Keratinocyte (primary cell): ENCODE data around the gene OR1D5.

Source experiments
- EZH2 ChIP-seq: IDR thresholded peaks from one replicate; pipeline ENCODE4 v1.6.1; 2012; ENCODE audit warnings: inconsistent platforms, mild to moderate bottlenecking, low read length, moderate library complexity
- TF ChIP-seq, protein P1 (sequence below), 3 experiments: IDR thresholded peaks in 1 of 3; conservative IDR thresholded peaks in 1 of 3; optimal IDR thresholded peaks in 1 of 3; 2 replicates in 2 of 3; 3 replicates in 1 of 3; pipeline versions ENCODE3 to v1.5.1; 2011; ENCODE audit warnings: low read length in 3 of 3, mild to moderate bottlenecking in 3 of 3, moderate library complexity in 2 of 3, control low read depth in 1 of 3, inconsistent platforms in 1 of 3; ENCODE audit not compliant: insufficient read depth in 2 of 3; ENCODE audit errors: extremely low read depth in 1 of 3

DNA sequence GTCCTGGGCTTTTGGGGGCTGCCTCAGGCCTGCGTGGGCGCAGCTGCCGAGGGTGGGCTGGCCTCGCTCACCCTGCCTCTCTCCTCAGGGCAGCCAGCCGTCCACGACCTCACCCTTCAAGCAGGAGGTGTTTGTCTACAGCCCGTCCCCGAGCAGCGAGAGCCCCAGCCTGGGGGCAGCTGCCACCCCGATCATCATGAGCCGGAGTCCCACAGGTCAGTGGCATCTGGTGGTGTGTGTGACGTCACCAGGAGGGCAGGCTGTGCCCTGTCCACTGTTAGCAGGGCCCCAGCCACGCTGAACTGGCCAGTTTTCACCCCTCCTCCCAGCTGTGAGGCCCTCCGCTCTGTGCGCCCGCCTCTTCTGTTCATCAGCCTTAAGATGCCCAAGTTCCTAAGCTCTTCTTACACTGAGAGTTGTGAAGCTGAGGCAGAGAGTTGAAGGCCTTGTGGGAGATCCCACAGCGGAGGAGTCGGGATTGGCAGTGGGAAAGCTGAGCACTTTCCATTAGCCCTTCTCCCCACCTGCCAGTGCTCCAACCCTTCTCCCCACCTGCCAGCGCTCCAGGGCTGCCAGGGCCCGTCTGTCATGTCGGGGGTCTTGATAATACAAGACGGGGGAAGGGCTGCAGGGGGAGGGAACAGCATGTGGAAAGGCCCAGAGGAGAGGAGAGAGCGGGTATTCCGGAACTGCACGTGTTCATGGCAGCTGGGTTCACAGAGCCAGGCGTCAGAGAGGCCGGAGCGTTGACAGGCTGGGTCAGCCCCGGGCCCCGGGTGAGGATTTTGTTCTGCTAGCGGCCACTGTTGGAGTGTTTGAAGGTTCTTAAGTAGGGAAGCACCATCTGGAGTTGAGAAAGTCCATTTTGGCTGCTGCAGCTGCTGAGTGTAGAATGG lies 36.3 kb downstream of the OR1D5 start:
- TF ChIP-seq, protein P1, sequence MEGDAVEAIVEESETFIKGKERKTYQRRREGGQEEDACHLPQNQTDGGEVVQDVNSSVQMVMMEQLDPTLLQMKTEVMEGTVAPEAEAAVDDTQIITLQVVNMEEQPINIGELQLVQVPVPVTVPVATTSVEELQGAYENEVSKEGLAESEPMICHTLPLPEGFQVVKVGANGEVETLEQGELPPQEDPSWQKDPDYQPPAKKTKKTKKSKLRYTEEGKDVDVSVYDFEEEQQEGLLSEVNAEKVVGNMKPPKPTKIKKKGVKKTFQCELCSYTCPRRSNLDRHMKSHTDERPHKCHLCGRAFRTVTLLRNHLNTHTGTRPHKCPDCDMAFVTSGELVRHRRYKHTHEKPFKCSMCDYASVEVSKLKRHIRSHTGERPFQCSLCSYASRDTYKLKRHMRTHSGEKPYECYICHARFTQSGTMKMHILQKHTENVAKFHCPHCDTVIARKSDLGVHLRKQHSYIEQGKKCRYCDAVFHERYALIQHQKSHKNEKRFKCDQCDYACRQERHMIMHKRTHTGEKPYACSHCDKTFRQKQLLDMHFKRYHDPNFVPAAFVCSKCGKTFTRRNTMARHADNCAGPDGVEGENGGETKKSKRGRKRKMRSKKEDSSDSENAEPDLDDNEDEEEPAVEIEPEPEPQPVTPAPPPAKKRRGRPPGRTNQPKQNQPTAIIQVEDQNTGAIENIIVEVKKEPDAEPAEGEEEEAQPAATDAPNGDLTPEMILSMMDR (optimal IDR thresholded peaks at IDR 0.05 in 1 of 3, IDR thresholded peaks at IDR 0.05 in 1 of 3, conservative IDR thresholded peaks at IDR 0.05 in 1 of 3; ENCODE audit: extremely low read depth in 1 of 3, insufficient read depth in 2 of 3, low read length in 3 of 3), result no peak
- TF ChIP-seq EZH2, result no peak
